ENCODE data around the gene FBXO15. TPM values are rescaled to one million over a fixed set of nuclear protein-coding genes. Genes with fewer than 3 reads are reported as not detected.

The FBXO15 gene
- total RNA-seq, 2 donors from 2014 or later, result 1.2 to 4.8 TPM

GRCh38 chr18:74050807-74051206, 96.8 kb downstream of the FBXO15 start:
- ATAC-seq (no peak), DNase-seq (ENCODE audit: low spot score in 2 of 2) (no peak)
- Mint-ChIP-seq H3K36me3 (peaks cover 20 to 22% of the 10 kb centered on the region in 2 donors), H3K9me3 (peaks cover 7 to 12% of the 10 kb centered on the region in 2 donors), H3K27ac (no peak overlapping the region)

- H3K9me3 Mint-ChIP-seq, result no peaks in the 10 kb centered on the region
- ATAC-seq, result peak; percentile 88 to 98
These were observed 106.9 kb downstream of the FBXO15 start for GRCh38 chr18:74040459-74041332.

GRCh38 chr18:74040008-74040407, 107.6 kb downstream of the FBXO15 start:
- Mint-ChIP-seq H3K36me3 (no peaks in the 10 kb centered on the region), H3K27ac (no peak overlapping the region), H3K9me3 (no peaks in the 10 kb centered on the region)
- DNase-seq (ENCODE audit: low spot score in 2 of 2), result no peak
- ATAC-seq, result no peak

More at GRCh38 chr18:74040459-74041332, 106.9 kb downstream of the FBXO15 start:
- no peaks in the 10 kb centered on the region for H3K36me3 Mint-ChIP-seq
- no peak overlapping the region for H3K27ac Mint-ChIP-seq
- DNase-seq (ENCODE audit: low spot score in 2 of 2), result peak; percentile 60 to 83

GRCh38 chr18:74029161-74029560, 118.5 kb downstream of the FBXO15 start:
- H3K27ac Mint-ChIP-seq, result no peak overlapping the region
- ATAC-seq, result no peak
- H3K36me3 Mint-ChIP-seq, result no peaks in the 10 kb centered on the region
- H3K9me3 Mint-ChIP-seq, result no peaks in the 10 kb centered on the region
- no peak for DNase-seq (ENCODE audit: low spot score in 2 of 2)

Other genes with a start within 250 kb of the FBXO15 start
- 10 to 100 TPM; 61.0 TPM for gene TIMM21, start 689 bp upstream of the FBXO15 start, total RNA-seq
- 10 to 100 TPM; 44.5 to 57.1 TPM for gene CYB5A, start 144.1 kb upstream of the FBXO15 start, total RNA-seq
- not detected for gene C18orf63, start 168.0 kb upstream of the FBXO15 start, total RNA-seq